Germinal center (tissue), 1 donor: ENCODE data around the gene SMIM20.
A peak's percentile ranks its signal among the peaks of the same experiment; 100 is the strongest.
"Not testable (repeated sequence)": the region's sequence is repeated elsewhere in the genome, so short reads cannot be mapped to it uniquely, and the experiment has no call there.

Source experiments
- DNase-seq: peaks from one replicate; pipeline ENCODE4 v3.0.0; 2012; ENCODE audit warnings: mixed read lengths, low spot score

Gene SMIM20

DNA sequence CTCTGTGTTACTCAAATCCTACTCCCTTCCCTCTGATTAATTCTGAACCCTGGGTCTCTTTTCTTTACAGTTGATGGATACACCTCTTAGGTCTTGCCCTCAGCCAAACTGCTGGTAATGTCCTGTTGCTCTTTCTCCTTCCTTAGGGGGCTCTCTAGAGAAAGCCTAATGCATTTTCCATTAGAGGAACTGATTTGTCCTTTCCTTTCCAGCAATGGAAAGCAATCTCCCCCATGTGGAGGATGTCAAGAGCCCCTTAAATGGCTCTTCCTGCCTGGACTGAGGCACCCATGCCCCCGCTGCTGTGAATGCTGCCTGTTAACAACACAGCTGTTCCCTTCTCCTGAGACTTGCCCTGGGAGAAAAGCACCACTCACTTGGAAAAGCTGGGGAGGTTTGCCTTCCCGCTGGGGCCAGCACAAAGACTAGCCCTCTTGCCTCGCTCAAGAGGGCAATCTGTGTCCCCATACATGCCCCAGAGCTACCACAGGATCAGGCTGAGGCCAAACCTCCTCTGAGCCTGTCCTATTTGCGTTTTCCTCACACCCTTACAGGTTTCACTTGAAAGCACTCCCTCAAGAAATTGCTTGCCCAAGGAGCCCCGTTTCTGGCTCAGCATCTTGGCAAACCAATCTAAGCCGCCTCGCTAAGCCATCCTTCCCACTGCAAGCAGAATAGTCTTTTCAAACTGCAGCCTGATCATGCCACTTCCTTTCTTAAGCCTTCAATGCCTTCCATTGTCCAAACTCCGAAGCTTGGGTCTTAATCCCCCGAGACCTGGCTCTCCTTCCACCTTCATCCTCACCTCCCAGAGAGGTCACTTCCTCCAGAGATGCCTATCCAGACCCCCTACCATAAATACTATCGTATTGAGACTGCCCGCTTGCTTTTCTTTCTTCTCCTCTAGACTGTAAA, 23.2 kb upstream of the SMIM20 start:
- no peak for DNase-seq

DNA sequence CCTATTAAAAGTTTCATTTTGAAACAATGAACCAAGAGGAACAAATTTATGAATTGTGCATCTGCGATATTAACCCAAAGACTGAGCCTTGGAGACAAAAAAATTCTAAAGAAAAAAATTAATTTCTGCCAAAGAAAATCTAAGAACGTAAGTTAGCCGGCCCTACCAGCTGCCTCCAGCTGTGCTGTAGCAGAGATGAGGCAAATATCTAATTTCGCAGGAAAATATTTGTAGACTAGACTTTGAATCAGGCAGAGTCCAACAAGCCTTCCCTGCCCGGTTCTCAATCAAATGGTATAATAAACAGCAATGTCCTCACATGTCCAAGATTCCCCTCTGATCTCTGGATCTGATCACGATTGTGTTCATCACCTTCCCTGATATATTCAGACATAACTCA, 21.2 kb upstream of the SMIM20 start:
- no peak for DNase-seq

DNA sequence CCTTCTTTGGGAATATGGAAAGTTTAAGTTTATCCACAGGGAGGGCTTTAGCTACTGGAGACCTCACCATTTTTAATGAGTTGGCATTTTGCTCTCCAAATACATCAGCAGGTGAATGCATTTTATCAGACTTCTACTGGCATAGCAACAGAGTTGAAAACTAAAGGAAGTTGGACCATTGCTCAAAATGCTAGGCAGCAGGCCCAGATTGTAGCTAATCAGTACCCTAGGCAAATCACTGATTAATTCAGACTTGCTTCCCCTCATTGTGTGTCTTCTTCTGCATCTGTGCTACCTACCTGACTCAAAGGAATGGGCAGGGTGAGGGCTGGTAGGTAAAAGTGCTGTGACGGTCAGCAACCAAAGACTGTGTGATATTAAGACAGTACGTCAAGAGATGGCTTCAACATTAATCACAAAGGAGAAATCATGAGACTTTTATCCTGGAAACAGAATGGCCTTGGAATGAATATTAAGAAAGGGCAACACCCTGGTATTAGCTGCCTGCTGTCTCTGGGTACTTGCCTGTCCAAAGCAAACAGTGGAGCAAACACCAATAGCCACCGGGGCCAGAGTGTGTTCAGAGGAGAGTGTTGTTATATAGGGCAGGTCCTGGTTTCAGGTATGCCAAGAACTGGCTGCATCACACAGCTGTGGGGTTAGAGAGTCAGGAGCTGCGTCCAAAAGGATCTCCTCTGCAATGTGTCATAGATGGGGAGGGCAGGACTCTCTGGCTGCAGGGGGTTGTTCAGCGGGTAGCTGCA, 17.1 kb upstream of the SMIM20 start:
- DNase-seq = no peak

DNA sequence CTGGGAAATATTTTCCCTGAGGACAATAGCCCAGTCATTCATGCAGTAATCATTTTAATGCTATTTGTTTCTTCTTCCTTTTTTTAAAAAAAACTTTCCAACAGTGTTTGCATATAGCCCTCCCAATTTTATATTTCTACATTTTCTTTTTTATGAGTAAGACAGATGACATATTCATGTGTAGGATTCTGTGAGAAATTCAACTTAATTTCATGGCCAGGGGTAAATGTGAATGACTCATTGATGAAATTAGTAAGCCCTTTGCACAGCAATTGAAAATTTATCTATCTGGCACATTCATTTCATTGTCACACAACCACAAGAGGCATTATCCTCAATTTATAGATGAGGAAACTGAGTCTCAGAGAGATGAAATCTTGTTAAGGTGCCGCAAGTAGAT, 13.7 kb upstream of the SMIM20 start:
- no peak for DNase-seq

DNA sequence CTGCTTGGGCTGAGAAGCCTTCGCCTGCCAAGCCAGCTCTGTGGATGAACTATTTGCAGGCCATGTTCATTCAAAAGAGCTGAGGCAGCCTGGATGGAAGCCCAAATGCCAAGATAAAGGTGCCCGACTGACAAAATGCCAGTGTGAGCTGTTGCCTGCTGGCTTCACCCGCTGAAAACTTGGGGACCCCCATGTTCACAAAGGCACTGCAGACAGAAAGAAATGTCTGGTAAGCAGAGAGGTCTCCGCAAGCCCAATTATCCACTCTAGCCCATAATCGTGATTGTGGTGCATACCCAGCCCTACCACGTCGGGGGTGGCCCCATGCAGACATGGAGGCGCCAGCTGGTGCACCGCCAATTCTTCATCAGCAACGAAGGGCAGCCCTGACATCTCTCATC, 13.0 kb upstream of the SMIM20 start:
- no peak for DNase-seq

DNA sequence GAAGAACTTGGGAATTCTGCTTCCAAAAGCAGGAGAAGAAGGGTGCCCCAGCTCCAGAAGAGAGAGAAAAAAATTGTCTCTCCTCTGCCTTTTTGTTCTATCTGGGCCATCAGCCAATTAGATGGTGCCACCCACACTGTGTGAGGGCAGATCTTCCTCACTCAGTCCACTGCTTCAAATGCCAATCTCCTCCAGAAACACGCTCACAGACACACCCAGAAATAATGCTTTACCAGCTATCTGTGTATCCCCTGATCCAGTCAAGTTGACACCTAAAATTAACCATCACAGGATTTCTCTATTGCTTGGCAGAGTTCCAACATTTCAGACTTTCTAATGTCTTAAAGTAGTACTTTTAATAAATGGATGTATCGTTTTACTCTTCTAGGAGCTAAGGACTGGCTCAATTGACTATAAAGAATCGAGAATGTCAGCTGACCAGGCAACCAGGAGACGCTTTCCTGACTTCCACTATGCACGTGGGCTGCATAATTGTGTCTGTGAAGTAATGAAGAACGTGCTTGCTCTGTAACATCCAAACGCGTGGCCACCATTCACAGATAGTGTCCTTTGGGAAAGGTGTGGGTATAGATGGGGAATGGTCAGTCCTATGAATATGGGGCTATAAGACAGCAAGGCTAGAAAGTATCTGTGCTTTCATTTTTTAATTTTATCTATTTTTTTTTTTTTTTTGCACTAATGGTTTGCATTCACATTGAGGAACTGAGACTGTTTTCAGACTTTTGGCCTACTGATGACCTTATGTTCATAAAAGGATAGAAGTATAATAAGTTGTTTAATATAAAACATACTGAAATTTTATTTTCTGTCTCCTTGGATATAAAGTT, 9.9 kb upstream of the SMIM20 start:
- DNase-seq = peak; percentile 21

DNA sequence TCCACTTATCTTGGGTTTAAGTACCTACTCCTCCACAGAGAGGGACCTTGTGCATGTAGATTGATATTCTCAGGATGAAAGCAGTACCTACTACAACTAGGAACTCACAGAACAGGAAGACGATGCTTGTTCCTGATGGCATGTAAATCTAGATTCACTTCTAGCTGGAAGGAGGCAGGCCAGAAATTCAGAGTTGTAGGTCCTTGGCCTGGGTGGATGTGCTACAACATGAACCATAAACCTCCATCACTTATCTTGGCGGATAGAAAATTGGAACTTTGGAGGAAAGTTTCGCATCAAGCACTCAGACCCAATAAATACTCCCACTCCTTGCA, 9.3 kb upstream of the SMIM20 start:
- peak; percentile 36 for DNase-seq

DNA sequence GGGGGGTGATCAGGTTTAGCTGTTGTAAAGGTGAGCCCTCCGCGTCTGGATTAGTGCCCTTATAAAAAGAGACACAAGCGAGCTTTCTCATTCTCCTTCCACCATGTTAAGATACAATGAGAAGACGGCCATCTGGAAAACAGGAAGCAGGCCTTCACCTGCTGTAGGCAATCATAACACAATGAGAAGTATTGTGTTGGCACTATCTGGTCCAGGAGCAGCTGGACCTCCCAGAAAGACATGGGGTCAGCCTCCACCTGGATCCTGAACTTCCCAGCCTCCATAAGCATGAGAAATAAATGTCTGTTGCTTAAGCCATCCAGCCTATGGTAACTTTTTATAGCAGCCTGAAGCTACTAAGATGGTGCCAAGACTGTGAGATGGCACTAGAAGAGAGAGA, 8.6 kb upstream of the SMIM20 start:
- no peak for DNase-seq

DNA sequence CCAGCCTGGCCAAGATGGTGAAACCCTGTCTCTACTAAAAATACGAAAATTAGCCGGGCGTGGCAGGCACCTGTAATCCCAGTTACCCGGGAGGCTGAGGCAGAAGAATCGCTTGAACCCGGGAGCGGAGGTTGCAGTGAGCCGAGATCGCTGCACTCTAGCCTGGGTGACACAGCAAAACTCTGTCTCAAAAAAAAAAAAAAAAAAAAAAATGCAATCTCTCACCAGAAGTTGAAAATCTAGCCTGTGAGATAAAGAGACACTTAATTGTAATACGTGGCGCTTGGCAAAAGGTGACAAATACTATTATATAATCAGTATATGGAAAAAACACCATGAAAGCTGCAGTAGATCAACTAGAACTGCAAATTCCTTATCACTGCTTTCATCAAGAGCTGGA, 7.9 kb upstream of the SMIM20 start:
- DNase-seq = not testable (repeated sequence)

DNA sequence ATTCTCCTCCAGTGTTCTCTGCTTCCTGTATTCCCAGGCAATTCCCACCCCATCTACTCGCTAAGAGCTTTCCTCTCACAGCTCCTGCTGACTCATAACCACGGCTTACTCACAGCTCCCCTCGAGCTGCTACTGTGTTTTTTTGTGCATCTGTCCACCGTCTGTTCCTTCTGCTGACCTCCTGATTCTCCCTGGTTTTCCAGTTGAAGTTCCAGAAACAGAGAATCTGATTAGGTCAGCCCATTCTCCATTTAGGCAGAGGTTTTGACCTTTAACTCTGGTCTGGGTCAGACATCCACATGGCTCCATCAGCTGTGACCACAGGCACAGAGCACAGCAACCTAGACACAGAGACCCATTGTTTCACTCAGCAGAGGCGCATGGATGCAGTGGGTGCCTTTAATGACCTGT, 5.5 kb upstream of the SMIM20 start:
- no peak for DNase-seq

DNA sequence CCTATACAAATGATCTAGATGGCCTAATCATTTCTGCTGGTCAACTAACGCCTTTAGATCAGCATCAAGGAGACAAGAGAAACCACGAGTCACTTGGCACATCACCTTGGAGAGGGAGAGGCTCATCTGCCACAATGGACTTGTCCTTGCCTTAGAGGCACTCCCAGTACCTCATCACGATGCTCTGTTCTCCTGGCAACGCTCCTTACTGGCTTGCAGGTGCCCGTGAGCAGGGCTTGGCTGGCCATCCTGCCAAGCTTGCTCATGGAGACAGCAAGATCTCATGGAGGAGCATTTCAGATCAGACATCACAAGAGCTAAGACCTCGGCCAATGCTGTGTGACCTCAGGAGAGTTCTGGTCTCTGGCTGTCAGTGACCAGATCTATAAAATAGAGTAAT, 2.7 kb upstream of the SMIM20 start:
- no peak for DNase-seq

DNA sequence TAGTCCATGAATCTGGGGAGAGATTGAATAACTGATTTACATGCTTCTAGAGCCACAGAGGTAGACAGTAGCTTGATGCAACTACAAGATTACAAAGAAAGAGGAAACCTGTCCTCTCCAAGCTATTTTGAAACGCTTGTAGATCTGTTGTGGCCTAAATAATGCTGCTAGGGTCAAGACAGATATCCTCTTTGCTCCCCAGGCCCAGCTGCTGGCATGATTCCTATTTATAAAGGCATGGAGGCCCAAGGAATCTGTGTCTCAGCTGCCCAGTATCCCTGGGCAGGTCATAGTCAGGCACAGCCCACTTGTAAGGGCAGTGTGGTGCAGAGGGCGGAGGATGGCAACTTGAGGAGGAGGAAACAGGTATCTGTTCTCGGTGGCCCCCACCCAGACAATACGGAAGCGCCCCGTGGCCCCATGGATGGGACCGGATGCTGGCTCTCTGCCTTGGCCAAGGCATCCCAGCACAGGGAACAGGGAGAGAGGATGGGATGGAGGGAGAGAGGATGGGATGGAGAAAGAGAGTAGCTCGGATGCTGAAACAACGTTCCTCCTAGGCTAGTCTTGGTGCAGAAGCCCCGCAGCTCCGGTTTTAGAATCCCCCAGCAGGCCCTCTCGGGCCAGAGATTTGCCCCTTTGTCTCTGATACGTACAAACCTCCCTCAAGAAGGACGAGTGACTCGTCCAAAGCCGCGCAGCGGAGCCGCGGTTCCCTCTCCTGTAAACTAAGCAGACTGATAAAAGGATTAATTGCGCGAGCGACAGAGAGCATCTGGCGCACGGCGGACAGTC, 767 bp upstream of the SMIM20 start:
- peak; percentile 73 for DNase-seq

DNA sequence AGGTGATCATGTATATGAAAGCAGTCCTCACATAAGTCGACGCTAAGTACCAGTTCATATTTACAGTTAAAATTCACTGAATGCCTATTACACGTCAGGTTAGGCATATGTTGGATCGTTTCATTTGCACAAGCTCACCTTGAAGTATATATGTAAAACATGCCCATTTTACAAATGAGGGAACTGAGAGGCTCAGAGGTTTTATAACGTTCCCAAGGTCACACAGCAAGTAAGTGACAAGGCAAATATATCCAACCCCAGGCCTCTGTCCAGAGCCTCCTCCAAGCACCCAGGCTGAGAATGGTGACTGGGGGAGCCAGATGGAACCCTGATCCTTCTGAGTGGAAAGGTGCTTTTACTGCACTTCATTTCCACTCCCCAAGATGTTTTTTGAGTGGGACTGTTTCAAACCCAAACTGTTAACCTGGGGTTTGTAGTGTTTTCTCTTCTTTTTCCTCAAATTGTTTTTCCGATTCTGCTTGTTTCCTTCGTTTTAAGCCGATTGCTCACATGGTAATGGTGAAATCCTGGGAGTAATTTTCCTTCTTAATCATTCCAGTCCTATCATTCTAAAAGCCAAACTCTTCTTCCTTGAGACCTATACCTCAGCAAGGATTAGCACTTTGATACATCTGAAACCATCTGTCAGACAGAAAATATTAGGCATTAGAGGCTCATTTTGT, 791 bp downstream of the SMIM20 start:
- peak; percentile 11 for DNase-seq

DNA sequence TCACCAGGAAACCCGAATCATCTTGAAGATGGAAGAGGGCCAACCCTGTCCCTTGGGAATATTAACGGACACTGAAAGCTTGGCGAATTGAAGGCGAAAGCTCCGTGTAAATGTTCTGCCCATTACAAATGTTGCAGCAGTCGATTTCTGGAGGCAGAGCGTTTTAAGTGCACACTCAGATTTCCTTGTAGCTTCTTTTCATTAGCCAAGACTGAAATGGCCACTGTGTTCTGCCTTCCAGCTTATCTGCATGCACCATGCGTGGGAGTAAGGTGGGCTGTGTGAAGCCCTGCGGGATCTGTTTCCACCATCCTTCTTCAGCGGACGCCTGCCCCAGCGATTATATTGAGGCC, 1.3 kb downstream of the SMIM20 start:
- no peak for DNase-seq

DNA sequence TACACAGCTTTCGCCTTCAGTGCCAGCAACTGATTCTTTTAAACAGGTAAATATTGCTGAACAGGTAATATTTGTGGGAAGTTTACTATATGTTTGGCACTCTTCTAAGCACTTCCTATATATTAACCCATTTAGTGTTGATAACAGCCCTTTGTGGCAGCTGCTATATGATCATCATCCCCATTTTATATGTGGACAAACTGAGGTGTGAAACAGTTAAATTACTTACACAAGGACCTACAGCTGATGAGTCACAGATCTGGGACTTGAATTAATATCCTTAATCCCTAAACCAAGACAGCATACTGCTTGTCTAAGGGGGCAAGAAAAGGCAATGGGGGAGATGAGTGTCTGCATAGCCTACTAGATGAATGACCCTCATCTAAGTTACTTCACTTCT, 2.9 kb downstream of the SMIM20 start:
- DNase-seq = no peak

DNA sequence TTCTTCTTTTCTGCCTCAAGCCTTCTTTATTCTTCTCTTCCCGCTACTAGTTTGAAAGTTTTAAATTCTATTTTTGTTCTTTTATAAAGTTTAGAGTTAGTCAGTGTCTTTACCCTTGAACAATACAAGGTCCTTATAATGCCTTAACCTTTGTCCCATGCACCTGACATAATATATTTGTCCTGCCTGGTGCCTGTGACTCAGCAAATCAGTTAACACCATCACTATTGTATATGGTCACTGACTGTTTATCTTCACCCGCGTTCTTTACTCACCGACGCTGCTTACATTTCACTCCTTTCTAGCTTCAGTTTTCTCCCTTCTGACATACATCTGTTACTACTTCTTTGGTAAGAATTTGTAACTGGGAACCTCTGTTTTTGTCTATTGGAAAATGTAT, 5.7 kb downstream of the SMIM20 start:
- DNase-seq = no peak

DNA sequence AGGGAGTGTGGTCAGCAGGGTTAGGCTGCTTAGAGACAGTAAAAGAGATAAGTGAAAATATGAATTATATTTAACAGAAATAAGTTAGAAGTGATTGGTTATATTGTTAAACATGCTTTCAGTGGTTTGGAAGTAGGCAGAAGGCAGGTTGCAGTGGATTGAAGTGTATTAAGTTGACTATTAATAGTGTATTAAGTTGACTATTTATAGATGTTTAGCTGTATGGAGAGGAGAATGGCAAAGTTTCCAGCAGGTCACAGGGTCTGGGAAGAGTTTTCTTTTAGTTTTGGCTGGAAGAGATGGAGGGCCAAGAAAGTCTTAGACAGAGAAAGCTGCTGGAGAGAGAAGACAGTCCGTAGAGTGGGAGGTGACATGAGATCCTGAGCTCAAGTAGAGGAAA, 7.9 kb downstream of the SMIM20 start:
- DNase-seq = no peak

DNA sequence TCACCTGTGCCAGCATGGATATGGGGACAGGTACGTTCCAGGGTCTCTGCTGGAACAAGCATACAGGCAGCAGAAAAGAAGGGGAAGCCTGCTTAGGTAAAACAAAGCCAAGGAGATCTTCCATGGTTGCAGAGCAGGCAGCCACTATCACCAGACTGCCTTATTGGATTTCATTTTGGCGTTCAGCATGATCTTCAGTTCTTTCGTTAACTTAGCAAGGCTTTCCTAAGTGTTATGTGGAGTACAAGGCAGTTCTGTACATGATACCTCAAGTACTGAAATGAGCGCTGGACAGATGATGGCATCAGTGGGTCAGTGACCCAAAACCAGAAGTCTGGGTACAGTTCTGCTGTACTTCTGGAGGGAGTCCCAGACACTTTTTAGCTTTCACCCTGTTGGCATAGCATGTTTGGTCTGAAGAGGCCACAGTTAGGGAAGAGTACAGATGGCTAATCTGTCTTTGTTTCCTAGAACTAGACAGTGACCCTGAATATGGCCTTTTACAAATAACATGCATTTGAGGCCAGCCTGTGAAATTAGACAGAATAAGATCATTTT, 8.9 kb downstream of the SMIM20 start:
- DNase-seq = no peak

DNA sequence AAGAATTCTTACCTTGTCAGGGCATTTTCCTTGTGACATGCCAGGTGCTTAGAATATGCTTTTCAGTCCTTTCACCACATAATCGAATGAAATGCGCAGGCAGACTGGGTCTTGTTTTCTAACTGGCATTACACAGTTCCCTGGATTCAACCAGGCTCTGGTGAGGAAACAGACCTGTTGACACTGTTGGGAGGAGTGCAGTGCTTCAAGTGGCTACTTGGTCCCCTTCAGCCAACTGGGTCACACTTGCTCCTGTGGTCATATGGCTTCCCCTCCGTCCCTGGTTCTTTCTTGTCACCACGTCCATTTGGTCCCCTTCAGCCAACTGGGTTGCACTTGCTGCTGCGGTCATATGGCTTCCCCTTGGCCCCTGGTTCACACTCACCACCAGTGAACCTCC, 9.7 kb downstream of the SMIM20 start:
- DNase-seq = no peak

DNA sequence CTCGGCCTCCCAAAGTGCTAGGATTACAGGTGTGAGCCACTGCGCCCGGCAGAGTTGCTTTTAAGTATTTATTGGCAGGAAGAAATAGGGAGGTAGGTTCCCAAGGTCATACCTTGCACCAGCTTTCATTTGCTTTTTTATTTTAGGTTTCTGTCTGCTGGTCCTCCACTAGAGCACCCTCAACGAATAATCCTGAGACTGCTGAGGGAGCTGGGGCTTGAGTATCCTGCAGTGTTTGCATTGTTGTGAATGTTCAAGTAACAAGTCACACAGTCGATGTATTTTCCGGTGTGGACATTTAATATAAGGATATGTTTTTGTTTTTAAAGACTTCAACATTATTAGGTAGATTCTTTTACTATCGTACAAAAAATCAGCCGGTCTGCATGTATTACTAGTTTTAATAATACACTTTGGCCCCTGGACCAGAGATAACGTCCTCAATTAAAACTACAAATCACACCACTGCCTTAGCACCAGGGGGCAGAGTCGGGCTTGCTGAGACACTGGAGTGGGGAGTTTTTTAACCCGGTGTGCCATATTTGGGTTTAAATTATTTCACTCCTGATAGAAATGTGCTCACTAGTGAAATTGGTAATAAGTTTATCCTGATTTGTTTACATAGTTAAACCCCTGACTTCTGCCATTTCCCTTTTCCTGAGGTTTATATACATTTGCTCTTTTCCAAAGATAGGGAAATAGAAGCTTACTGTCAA, 11.6 kb downstream of the SMIM20 start:
- peak; percentile 65 for DNase-seq
